Myocyte (in vitro differentiated cells): ENCODE data around the gene ACER3. TPM values are rescaled to one million over a fixed set of nuclear protein-coding genes. Genes with fewer than 3 reads are reported as not detected.
"Not testable (repeated sequence)": the region's sequence is repeated elsewhere in the genome, so short reads cannot be mapped to it uniquely, and the experiment has no call there.

Experiments used
- DNase-seq: peaks from one replicate; pipeline ENCODE4 v3.0.0-alpha.2; 2012; ENCODE audit warnings: low read depth
- total RNA-seq: library from RNA; depleted of rRNA; stranded (reverse); fragments of >200 nt; gene quantifications from 2 replicates; pipeline ENCODE4 v1.2.3, GENCODE V29; 2014

The ACER3 gene
- total RNA-seq, 1 donor from 2014 or later, result 4.4 TPM

- DNase-seq, result peak; percentile 85
These were observed 59.4 kb downstream of the ACER3 start for GRCh38 chr11:76919887-76920746.

DNA sequence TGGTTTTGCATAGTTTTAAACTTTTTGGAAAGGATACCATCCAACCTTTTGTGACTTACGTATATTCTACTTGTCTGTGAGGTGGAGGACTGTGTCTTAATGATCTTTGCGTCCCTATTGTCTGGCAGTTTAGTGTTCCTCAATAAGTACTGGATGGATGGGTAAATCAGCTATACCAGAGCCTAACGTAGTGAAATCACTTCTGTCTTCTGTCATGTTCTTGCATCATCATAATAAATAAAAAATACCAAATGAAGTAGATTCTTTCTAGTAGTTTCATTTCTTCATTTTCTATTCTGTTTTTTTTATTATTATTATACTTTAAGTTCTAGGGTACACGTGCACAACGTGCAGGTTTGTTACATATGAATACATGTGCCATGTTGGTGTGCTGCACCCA is 66.4 kb downstream of the ACER3 start:
- DNase-seq, result no peak

- DNase-seq, result no peak
These were observed 74.3 kb downstream of the ACER3 start for GRCh38 chr11:76935042-76935441.

- DNase-seq, result no peak
These were observed 78.5 kb downstream of the ACER3 start for GRCh38 chr11:76939219-76939631.

DNA sequence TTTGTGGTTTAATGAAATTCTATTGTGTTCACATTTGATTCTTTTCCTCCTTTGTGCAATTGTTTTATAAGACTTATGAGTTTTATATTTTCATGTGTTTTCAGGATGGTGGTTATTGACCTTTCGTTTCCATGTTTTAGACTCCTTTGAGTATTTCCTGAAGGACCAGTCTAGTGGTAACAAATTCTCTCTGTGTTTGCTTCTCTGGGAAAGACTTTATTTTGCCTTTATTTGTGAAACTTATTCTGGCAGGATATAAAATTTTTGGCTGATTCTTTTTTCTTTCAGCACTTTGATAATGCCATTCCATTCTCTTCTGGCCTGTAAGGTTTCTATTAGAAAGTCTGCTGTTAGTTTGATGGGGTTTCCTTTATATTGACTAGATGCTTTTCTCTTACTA is 83.5 kb downstream of the ACER3 start:
- no peak for DNase-seq

GRCh38 chr11:76946223-76946622 is 85.5 kb downstream of the ACER3 start:
- no peak for DNase-seq

DNA sequence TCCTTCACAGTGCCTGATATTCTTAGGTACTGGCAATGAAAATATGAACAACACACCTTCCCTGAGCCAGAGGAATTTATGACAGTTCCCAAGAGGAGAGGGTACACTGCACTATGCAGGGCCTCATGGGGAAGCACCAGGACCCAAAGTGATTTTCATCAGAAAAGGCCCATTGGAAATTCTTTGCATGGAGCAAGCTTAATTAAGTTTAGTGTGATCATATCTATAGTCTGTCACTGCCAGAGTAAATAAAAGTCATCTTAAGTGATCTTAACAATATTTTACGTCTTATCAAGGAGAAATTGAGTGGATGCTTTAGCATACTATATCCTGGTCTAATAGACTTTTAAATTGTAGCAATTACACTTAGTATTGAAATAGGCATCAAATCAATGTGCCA is 86.5 kb downstream of the ACER3 start:
- DNase-seq, result no peak

DNA sequence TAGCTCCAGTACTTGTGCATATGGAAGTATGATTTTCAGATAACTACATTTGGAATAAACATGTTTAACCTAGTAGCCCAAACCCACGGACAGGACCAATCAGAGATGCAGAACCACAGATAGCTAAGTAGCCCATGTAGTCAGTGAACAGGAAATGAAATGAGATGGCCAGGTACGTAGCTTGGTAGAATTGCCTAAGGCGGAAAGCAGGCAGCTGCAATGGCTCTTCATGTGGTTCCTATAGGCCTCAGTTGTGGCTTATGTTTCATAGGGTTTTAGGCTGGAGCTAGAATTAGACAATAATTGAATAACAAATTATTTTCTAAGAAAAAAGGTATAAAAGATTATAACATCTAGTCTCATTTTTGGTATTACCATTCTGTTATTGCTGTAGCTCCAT is 87.1 kb downstream of the ACER3 start:
- no peak for DNase-seq

DNA sequence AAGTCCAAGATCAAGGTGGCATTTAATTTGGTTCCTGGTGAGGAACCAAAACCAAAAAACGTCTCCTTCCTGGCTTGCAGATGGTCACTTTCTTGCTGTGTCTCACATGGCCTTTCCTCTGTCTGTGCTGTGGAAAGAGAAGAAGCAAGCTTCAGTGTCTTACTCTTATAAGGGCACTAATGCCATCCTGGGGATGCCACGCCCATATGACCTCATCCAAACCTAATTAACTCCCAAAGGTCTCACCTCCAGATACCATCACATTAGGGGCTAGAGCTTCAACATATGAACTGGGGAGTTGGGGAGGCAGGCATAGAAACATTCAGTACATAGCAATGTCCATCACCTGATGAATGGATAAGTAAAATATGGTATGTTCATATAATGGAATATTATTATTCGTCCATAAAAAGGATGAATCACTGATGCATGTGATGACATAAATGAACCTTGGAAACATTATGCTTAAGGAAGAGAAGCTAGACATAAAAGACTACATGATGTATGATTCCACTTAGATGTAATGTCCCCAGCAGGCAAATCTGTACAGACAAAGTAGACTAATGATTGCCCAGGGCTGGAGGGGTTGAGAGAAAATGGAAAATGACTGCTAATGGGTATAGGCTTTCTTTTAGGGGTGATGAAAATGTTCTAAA is 94.9 kb downstream of the ACER3 start:
- no peak for DNase-seq

DNA sequence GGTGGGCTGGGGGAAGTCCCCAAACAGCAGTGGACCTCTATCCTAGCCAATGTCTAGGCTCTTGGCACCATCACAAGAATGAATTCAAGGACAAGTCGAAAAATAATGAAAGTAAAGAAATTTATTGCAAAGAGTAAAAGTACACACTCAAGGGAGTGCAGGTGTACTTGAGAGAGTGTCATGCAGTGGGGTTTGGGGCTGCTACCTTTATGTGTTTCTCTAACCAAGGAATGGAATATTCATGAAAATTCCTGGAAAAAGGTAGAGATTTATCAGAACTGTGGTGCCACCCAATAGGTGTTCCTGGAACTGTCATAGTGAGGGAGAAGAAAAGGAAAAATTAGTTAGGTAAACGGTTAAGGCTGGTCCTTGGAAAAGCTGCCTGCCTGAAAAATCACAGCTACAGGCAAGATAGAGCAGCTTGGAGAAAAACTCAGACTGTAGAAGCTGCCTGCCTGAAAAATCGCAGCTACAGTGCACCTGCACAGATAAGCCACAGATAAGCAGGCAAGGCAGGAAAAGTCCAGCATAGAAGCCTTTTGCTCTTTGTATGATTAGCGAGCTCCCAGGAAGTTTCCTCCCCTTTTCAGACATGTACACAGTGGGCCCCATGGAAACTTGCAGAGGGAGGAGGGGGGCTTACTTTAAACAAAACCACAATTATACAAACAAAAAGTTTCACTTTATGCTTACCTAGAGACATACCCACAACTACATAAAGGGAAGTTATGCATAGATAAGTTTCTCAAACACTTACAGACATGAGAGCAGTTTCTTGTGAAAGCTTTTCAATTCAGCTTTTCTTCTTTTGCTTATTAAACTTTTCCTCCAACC is 102.1 kb downstream of the ACER3 start:
- no peak for DNase-seq

DNA sequence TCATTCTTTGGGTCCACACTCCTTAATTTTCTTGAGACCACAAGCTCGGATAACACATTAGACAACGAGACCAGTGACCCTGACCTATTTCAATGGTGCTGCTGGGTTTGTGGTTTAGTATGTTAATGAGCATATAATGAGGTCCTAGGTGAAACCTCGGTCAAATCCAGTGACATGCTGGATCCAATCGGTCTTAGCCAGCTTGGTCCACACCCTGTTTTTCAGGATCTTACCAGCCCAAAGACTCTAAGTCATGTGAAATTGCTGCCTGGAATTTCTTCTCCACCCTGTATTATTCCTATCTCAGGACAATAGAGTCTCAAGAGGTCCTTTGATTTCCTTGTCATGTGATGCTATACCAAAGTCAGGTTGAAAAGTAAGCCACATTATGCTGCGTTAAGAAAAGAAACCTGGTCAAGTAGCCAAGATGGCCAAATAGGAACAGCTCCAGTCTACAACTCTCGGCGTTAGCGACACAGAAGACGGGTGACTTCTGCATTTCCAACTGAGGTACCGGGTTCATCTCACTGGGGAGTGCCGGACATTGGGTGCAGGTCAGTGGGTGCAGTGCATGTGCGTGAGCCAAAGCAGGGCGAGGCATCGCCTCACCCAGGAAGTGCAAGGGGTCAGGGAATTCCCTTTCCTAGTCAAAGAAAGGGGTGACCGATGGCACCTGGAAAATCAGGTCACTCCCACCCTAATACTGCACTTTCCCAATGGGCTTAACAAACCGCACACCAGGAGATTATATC is 102.9 kb downstream of the ACER3 start:
- not testable (repeated sequence) for DNase-seq

DNA sequence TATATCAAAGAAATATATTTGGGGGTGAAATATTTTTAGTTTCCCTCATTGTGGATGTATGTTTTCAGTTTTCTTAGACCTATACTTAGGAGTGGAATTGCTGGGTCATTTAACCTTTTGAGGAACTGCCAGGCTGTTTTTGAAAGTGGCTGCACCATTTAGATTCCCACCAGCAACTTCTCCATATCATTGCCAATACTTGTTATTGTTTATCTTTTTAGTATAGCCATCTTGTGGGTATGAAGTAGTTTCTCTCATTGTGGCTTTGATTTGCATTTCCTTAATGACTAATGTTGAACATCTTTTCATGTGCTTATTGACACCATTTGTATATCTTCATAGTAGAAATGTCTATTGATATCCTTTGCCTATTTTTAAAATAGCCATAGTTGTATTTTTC is 111.3 kb downstream of the ACER3 start:
- DNase-seq, result no peak

- no peak for DNase-seq
These were observed 113.6 kb downstream of the ACER3 start for GRCh38 chr11:76974179-76974891.

GRCh38 chr11:76975513-76975912 is 114.8 kb downstream of the ACER3 start:
- DNase-seq, result no peak

DNA sequence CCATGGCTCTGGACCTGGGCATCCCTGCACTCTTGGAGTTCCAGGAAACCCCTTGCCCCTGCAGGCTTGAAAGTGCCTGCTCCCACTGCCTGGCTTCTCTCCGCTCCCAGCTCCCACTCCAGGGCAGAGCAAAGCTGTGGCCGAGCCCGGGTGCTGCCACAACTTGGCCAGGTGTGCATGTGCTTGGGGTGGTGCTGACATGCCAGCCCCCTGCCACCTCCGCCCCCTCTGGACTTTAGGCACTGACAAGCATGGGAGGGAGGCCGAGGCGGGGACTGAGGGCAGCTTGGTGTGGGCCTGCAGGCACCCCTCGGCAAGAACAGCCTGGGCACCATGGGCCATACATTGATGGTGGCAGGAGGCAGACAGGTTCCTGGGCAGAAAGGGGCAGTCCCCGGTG is 117.1 kb downstream of the ACER3 start:
- no peak for DNase-seq

GRCh38 chr11:76978239-76978638 is 117.5 kb downstream of the ACER3 start:
- no peak for DNase-seq

DNA sequence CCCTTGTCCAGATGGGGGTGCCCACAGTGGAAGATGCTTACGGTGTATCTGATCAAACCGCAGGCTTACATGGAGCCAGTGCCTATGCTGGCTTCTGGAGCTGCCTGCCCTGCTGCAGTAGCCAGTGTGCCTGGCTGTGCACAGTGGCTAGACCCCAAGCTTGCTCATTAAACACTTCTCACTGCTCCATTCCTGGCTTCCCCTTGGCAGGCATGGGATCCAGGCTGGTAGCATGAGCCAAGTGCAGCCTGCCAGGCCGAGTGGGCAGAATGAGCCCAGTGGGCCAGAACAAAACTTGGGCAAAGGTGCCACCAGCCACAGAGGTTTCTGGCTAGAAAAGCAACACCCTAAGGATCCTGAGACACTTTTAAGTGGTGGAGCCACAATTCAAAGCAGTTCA is 118.1 kb downstream of the ACER3 start:
- DNase-seq, result no peak

- no peak for DNase-seq
These were observed 119.5 kb downstream of the ACER3 start for GRCh38 chr11:76980196-76980595.

DNA sequence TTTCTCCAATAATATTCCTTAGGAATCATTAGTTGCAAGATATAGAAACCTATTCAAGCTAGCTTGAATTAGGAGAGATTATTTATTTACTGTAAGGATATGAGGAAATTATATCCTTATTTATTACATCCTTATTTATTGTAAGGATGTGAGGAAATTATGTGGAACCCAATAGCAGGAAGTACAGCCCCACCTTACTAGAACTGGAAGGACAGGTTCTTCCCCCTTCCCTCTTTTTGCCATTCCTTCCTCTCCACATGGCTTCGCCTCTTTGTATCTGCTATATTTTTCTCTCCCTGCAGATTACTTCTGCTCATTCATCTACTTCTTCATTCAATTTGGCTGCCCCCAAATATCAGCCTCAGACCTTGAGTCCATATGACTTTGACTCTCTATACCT is 124.0 kb downstream of the ACER3 start:
- no peak for DNase-seq

DNA sequence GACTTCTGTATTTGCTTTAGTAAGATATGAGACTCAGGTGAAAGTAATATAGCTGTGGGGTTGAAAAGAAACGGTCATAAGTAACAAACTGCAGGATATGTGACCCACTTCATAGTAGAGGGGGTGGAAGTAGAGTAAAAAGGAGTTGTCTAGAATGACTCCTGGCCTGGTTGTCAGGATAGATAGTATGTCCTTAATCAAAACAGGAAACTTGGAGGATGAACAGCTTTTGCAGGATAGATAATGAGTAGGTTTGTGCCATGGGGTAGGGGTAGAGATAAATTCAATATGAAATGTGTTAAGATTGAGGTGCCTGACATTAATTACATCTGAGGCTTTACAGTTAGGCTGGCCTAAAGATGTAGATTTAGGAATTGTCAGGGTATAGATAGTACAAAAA is 126.5 kb downstream of the ACER3 start:
- DNase-seq, result no peak

DNA sequence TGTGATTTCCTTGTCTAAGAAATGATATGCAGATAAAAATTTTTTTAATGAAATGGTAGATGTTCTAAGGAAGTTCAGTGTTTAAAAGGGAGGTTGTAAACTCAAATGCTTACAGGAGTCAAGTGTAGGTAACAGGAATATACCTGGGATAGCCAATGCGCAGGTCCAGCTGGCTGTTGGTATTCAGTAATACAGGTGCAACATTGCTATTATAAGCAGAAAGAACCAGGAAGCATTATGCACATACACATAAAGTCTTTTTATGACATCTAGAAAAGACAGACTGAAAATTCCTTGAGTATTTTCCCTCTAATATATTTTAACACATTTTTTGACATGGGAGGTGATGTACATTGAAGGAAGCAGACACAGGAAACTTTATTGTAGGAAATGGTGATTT is 129.9 kb downstream of the ACER3 start:
- no peak for DNase-seq
